GM10248 (cell line): ENCODE data around the gene SEBOX.

Experiments
- CTCF ChIA-PET: fragments of 300-600 bp; sonication (Branson Sonifier 250); formaldehyde crosslinking; extraction: SDS; loops from one replicate; lab custom pipeline; 2021; ENCODE audit warnings: antibody characterized with exemption; lab: Yijun Ruan, JAX
- POLR2A ChIA-PET: fragments of 350-650 bp; sonication (Branson Sonifier 250); formaldehyde crosslinking; extraction: SDS; loops from one replicate; lab custom pipeline; 2020; ENCODE audit warnings: antibody characterized with exemption; lab: Yijun Ruan, JAX
- DNase-seq: peaks from one replicate; pipeline ENCODE4 v3.0.0; 2012; ENCODE audit errors: extremely low spot score
- CTCF ChIP-seq: IDR thresholded peaks from 2 replicates; pipeline ENCODE4 v1.5.1; 2012; ENCODE audit warnings: mild to moderate bottlenecking, low read depth; ENCODE audit errors: extremely low read depth, missing control alignments, control extremely low read depth

The SEBOX gene

DNA sequence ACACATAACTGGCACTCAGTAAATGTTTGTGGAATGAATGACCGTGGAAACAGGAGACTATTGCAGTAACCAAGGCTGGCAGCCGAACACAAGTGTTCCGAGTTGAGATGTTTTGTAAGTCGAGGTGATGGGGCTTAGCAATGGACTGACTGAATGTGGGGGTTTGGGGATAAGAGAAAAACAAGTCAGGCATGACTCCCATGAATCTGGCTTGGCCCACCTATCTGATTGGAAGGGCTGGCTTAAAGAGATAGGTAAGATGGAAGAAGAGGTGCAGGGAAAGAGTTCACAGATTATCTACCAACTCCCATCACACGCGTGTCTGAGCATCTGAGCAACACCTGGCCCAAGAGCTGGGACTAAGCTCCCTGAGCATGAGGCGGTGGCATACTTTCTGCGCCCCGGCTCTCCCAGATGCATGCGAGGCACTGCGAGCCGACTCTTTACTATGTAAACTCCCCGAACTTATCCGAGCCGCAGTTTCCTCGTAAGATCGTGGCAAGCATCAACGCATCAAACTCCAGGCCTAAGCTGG, 30.3 kb downstream of the SEBOX start:
- POLR2A ChIA-PET = interaction anchor here (1.1 to 2.3 kb wide), 5 partner anchors 13 to 32 kb away, joined by 3 to 27 read pairs (median 6); partner anchors contain the start of gene POLDIP2
- DNase-seq = no peak

DNA sequence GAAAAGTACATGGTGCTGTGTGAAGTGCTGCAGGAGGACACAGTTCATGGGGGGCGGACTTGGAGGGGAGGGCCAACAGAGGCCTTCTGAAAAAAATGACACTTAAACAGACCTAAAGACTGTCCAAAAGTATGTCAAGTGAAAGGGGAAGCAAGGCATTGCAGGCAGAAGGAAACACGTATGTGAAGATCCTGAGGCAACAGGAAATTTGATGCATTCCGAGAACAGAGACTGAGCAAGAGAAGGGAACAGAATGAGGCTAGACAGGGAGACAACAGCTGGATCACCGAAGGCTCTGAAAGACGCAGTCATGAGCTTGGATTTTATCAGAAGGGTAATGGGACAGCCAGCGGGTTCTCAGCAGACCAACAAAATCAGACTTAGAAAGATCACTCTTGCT, 30.8 kb downstream of the SEBOX start:
- POLR2A ChIA-PET = interaction anchor here (2.2 kb wide), 1 partner anchor 13 kb away, joined by 13 read pairs; no protein-coding TSS in a partner anchor
- no peak for TF ChIP-seq CTCF
- no peak for DNase-seq
- CTCF ChIA-PET = interaction anchor here (0.7 to 3.9 kb wide), 8 partner anchors 13 to 618 kb away, joined by 3 to 19 read pairs (median 6); partner anchors contain the start of genes POLDIP2 and TMEM97

More for the DNA sequence above, 30.3 kb downstream of the SEBOX start:
- no peak for TF ChIP-seq CTCF
- CTCF ChIA-PET = interaction anchor here (0.7 to 3.9 kb wide), 12 partner anchors 9 to 618 kb away, joined by 3 to 19 read pairs (median 4); partner anchors contain the start of genes POLDIP2 and TMEM97

DNA sequence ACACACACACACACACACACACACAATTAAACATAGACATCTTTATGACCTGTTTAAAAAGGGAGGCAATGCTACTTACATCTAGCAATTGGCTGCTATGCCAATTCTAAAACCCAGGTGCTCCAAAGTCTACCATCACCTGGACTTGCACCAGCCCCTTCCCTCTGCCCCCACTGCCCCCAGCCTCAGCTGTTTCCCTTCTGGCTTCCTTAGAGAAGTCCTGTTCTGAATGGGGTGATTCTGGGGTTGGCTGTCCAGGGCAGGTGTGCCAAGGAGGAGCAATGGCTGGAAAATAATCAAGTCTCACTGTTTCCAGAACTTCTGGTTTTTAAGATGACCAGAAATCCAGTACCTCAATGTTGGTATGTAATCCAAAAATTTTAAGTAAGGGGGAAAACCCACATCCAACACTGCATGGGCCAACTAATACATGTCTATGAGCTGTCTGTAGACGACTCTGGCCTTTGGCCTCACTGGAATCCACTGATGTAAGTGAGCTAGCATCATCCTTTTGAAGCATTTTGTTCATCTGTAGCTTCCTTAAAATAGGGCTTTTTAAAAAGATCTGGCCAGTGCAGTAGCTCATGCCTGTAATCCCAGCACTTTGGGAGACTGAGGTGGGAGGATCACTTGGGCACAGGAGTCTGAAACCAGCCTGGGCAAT, 31.8 kb downstream of the SEBOX start:
- CTCF ChIA-PET = interaction anchor here (0.7 to 3.9 kb wide), 6 partner anchors 12 to 529 kb away, joined by 3 to 18 read pairs (median 4); partner anchors contain the start of gene POLDIP2
- POLR2A ChIA-PET = interaction anchor here (0.5 kb wide), 1 partner anchor 97 kb away, joined by 7 read pairs; no protein-coding TSS in a partner anchor
- no peak for TF ChIP-seq CTCF
- DNase-seq = no peak

- ChIA-PET POLR2A (no interaction called here), CTCF (interaction anchor here (1.4 to 3.0 kb wide), 2 partner anchors 12 to 100 kb away, joined by 3 to 15 read pairs; partner anchors contain the start of gene TMEM97)
- DNase-seq = no peak
- no peak for TF ChIP-seq CTCF
Observed at GRCh38 chr17:28331891-28332420, 33.0 kb downstream of the SEBOX start.

DNA sequence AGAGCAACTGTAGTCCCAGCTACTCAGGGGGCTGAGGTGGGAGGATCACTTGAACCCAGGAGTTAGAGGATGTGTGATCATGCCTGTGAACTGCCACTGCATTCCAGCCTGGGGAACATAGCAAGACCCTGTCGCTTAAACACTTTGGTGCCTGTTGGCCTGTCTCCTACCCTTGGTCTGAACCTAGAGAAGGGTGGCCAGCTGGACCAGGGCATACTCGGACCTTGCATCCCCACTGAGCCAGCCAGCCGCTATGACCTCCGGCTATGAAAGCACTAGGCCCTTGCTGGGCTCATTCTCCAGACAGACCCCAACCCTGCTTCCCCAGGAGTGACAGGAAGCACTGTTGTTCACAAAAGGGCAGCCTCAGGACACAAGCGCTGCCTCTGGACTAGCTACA, 34.3 kb downstream of the SEBOX start:
- DNase-seq = no peak
- CTCF ChIA-PET = interaction anchor here (1.4 to 3.0 kb wide), 2 partner anchors 10 to 12 kb away, joined by 3 to 15 read pairs; partner anchors contain the start of gene TMEM97
- POLR2A ChIA-PET = interaction anchor here (1.0 to 1.1 kb wide), 2 partner anchors 13 to 16 kb away, joined by 3 read pairs; no protein-coding TSS in a partner anchor
- no peak for TF ChIP-seq CTCF

DNA sequence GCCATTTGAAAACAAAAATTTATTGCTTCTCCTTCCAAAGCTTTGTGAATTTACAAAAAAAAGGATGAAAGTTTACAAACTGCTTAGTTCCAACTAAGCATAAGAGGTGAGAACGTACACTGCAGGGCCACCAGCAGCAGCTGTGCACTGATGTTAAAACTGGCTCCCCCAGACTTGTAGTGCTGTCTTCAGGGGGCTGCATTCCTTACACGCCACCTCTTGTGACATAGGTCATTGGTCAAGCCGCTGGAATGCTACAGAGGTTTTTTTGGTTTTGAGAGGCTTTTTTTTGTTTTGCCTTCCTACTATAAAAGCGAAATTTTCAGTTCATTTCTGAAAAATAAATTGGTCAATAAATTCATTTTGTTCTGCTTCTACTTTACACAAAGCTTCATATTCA, 36.7 kb downstream of the SEBOX start:
- CTCF ChIA-PET = interaction anchor here (1.3 to 2.1 kb wide), 2 partner anchors 30 to 76 kb away, joined by 4 to 6 read pairs; no protein-coding TSS in a partner anchor
- TF ChIP-seq CTCF = no peak
- POLR2A ChIA-PET = no interaction called here
- DNase-seq = no peak
